Endothelial cell of umbilical vein (primary cell): ENCODE data around the gene MAST4.

Experiments used
- CTCF ChIP-seq, 2 donors: IDR thresholded peaks; 1 replicate in 1 of 2; 2 replicates in 1 of 2; pipeline ENCODE4 v1.5.1; 2011; ENCODE audit warnings: low read length in 2 of 2, mild to moderate bottlenecking in 2 of 2, moderate library complexity in 2 of 2, control low read depth in 1 of 2, inconsistent platforms in 1 of 2, low read depth in 1 of 2; ENCODE audit not compliant: insufficient read depth in 1 of 2; ENCODE audit errors: extremely low read depth in 1 of 2
- EZH2 ChIP-seq: IDR thresholded peaks from 2 replicates; pipeline ENCODE4 v1.6.1; 2012; ENCODE audit warnings: borderline replicate concordance, low read depth, mild to moderate bottlenecking, moderate library complexity, low read length, inconsistent platforms; ENCODE audit not compliant: severe bottlenecking
- GATA2 ChIP-seq: IDR thresholded peaks from 2 replicates; pipeline ENCODE4 v1.7.0; 2011; ENCODE audit warnings: low read depth, mild to moderate bottlenecking, moderate library complexity, mixed read lengths, low read length; ENCODE audit not compliant: insufficient read length, insufficient read depth
- JUN ChIP-seq: IDR thresholded peaks from 2 replicates; pipeline ENCODE4 v1.6.1; 2011; ENCODE audit warnings: borderline replicate concordance, low read depth; ENCODE audit not compliant: insufficient read length, insufficient read depth
- MAX ChIP-seq: IDR thresholded peaks from 2 replicates; pipeline ENCODE4 v1.6.1; 2011; ENCODE audit not compliant: insufficient read depth, insufficient read length
- POLR2A ChIP-seq: IDR thresholded peaks from 2 replicates; pipeline ENCODE4 v1.6.1; 2012; ENCODE audit warnings: low read depth, mild to moderate bottlenecking, control low read depth, low read length
- POLR2AphosphoS5 ChIP-seq: IDR thresholded peaks from 2 replicates; pipeline ENCODE4 v1.6.1; 2012; ENCODE audit warnings: low read depth, mild to moderate bottlenecking, control low read depth, low read length, moderate library complexity; ENCODE audit not compliant: insufficient read depth

GRCh38 chr5:67033880-67034651, 437.9 kb downstream of the MAST4 start:
- TF ChIP-seq POLR2A (no peak), EZH2 (no peak), POLR2AphosphoS5 (no peak), CTCF (IDR thresholded peaks at IDR 0.05; ENCODE audit: extremely low read depth in 1 of 2, insufficient read depth in 1 of 2, low read depth in 1 of 2, low read length in 2 of 2) (no peak), MAX (no peak), JUN (no peak), GATA2 (no peak)
